Fibroblast of pulmonary artery (primary cell): ENCODE results near the gene ACVR1B.
A peak's percentile ranks its signal among the peaks of the same experiment; 100 is the strongest.

ENCODE experiments used
- DNase-seq: peaks from one replicate; pipeline ENCODE4 v3.0.0-alpha.2; 2010; ENCODE audit warnings: low read depth
- H3K4me3 ChIP-seq: replicated peaks from 2 replicates; pipeline ENCODE4 v1.5.1; 2011; ENCODE audit warnings: low read depth, mild to moderate bottlenecking, control low read depth, low read length, moderate library complexity
- TF ChIP-seq, protein P1 (sequence below): IDR thresholded peaks from 2 replicates; pipeline ENCODE4 v1.5.1; 2011; ENCODE audit warnings: mild to moderate bottlenecking, control low read depth, low read length, inconsistent platforms; ENCODE audit errors: missing control alignments

ACVR1B gene

DNA sequence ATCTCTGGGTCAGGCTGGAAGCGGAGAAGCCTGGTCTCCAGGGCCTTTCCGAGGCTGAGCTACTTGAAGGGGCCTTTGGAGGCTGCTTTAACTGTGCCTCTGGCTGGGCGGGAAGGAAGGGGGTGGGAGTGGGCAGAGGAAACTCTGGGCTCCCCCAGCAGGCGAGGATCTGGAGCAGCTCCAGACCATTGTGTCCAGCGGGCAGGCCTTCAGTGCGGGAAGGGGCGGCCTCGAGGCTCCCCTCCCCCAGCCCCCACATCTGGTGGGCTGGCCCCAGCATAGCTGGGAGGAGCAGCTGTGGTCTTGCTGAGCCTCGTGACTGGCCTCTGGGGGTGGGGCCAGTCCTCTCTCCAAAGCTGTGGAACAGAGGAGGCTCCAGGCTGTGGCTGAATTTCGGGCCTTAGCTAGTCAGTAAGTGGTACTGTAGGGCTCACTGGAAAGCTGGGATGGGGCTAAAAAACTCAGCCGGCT, 58.7 kb downstream of the ACVR1B start:
- peak; percentile 95 for DNase-seq
- H3K4me3 ChIP-seq = peak overlapping the region; percentile 86
- TF ChIP-seq, protein P1, sequence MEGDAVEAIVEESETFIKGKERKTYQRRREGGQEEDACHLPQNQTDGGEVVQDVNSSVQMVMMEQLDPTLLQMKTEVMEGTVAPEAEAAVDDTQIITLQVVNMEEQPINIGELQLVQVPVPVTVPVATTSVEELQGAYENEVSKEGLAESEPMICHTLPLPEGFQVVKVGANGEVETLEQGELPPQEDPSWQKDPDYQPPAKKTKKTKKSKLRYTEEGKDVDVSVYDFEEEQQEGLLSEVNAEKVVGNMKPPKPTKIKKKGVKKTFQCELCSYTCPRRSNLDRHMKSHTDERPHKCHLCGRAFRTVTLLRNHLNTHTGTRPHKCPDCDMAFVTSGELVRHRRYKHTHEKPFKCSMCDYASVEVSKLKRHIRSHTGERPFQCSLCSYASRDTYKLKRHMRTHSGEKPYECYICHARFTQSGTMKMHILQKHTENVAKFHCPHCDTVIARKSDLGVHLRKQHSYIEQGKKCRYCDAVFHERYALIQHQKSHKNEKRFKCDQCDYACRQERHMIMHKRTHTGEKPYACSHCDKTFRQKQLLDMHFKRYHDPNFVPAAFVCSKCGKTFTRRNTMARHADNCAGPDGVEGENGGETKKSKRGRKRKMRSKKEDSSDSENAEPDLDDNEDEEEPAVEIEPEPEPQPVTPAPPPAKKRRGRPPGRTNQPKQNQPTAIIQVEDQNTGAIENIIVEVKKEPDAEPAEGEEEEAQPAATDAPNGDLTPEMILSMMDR = no peak

DNA sequence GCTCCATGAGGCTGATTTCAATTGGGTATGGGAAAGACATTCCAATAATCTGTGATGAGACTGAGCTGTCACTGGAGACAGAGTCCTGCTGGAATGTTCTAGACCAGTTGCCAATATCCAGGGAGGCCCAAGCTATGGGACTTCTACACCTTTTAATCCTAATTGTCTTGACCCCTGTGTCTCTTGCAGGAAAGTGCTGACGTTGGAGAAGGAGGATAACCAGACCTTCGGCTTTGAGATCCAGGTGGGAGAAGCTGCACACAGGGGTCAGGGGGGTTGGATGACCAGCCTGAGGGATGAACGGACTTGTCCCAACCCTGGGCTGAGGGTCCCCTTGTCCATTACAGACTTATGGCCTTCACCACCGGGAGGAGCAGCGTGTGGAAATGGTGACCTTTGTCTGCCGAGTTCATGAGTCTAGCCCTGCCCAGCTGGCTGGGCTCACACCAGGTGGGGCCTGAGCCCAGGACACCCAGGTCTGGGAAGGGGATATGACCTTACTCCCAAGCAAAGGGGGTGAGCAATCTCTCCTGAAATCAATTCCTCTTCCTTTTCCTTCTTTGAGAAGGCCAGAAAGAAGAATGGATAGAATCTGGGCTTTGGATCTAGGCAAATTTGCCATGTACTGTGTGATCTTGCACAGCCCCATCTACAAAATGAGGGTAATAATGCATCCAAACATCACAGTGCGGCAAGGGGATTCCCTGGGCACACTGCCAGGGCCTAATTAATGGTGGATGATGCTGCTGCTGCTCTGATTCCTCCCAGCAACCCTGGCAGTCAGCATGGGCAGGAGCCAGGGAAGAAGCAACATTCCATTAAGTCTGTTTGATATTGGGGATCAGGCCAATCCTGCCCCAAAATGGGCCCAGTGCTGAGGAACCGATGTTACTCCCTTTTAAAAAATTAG, 59.4 kb downstream of the ACVR1B start:
- TF ChIP-seq, protein P1 = no peak
- H3K4me3 ChIP-seq = peak overlapping the region; percentile 86
- no peak for DNase-seq

DNA sequence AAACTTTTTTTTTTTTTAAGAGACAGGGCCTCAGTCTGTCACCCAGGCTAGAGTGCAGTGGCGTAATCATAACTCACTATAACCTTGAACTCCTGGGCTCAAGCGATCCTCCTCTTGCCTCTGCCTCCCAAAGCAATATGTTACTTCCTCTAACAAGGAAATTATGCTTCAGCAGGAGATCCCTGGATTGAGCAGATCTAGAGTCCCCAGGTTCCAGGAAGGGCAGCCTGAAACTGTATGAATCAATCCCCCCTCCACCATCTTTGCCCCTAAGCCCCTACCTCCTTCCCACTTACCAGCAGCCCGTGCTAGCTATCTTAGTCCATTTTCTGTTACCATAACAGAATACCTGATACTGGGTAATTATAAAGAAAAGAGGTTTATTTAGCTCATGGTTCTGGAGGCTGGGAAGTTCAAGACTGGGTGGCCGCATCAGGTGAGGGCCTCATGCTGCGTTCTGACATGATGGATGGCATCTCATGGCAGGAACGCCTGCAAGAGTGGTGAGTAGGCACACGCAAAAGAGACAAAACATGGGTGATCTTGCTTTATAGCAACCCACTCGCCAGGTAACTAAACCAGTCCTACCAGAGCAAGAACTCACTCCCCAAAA, 60.2 kb downstream of the ACVR1B start:
- H3K4me3 ChIP-seq = no peak overlapping the region
- DNase-seq = no peak
- TF ChIP-seq, protein P1 = no peak

DNA sequence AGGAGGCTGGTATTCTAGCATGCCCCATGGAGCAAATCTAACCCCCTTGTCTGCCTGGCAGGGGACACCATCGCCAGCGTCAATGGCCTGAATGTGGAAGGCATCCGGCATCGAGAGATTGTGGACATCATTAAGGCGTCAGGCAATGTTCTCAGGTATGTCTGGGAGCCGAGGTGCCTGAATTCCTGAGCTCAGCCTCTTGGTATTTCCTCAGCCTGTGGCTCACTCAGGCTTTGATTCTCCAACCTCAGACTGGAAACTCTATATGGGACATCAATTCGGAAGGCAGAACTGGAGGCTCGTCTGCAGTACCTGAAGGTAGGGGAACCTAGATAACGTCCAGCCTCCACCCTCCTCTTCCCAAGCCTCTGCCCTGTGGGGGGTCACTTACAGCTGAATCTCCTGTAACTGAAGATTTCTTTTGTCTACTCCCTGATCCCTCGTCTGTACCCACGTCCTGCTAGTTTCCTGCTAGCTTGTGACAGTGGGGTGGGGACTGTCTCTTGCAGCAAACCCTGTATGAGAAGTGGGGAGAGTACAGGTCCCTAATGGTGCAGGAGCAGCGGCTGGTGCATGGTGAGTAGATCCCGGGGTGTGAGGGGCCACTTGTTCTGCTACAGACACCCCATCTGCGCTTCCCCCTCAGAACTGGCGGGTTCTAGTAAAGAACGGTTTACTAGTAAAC, 62.3 kb downstream of the ACVR1B start:
- DNase-seq = no peak
- TF ChIP-seq, protein P1 = no peak
- no peak overlapping the region for H3K4me3 ChIP-seq

DNA sequence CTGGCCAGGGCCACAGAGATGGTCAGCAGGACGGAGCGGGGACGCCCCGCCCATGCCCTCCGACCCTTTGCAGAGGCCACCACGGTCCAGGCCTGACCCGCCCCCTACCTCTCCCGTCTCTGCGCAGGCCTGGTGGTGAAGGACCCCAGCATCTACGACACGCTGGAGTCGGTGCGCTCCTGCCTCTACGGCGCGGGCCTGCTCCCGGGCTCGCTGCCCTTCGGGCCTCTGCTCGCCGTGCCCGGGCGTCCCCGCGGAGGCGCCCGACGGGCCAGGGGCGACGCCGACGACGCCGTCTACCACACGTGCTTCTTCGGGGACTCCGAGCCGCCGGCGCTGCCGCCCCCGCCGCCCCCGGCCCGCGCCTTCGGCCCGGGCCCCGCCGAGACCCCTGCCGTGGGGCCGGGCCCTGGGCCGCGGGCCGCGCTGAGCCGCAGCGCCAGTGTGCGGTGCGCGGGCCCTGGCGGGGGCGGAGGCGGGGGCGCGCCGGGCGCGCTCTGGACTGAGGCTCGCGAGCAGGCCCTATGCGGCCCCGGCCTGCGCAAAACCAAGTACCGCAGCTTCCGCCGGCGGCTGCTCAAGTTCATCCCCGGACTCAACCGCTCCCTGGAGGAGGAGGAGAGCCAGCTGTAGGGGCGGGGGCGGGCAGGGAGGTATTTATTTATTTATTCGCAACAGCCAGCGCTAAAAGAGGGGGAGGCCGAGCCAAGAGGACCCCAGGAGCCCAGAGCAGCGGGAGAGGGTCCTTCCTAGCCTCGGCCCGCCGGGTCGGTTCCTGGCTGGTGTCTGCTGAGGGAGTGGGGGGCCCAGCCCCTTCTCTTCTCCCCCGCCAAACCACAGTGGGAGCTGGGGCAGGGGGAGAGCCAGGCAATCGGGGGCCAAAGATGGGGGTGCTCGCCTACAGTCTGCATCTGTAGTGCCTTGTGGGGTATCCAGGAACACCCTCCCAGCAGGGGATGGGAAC, 63.4 kb downstream of the ACVR1B start:
- H3K4me3 ChIP-seq = no peak overlapping the region
- TF ChIP-seq, protein P1 = no peak
- no peak for DNase-seq

DNA sequence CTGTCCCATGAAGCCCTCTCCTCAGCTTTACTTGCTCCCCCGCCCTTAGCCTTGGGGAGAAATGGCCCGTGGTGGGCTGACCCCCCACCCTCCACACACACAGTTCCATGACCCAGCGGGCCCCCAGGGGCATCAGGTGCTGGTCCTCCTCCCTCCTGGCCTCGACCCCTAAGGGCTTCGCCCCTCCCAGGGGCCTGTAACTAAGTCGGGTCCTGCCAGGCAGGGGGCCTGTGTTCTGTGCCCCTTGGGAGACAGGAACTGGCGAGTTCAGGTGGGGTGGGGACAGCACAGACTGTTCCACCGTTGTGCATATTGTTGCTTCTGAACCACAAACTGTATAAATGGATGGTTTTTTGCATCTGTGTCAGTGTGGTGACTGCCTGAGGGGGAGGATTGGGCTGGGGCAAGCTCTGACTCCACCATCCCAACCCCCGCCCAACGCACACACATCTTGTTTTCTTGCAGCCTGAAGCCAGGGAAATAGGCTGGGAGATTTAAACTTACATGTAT, 64.1 kb downstream of the ACVR1B start:
- H3K4me3 ChIP-seq = no peak overlapping the region
- TF ChIP-seq, protein P1 = no peak
- DNase-seq = no peak
